NCI-H2227 (cell line): ENCODE data around the gene FHDC1.

Source experiments
- DNase-seq: peaks from one replicate; lab custom pipeline; 2025; ENCODE audit not compliant: unreplicated experiment; lab: John Stamatoyannopoulos, UW

Gene FHDC1

DNA sequence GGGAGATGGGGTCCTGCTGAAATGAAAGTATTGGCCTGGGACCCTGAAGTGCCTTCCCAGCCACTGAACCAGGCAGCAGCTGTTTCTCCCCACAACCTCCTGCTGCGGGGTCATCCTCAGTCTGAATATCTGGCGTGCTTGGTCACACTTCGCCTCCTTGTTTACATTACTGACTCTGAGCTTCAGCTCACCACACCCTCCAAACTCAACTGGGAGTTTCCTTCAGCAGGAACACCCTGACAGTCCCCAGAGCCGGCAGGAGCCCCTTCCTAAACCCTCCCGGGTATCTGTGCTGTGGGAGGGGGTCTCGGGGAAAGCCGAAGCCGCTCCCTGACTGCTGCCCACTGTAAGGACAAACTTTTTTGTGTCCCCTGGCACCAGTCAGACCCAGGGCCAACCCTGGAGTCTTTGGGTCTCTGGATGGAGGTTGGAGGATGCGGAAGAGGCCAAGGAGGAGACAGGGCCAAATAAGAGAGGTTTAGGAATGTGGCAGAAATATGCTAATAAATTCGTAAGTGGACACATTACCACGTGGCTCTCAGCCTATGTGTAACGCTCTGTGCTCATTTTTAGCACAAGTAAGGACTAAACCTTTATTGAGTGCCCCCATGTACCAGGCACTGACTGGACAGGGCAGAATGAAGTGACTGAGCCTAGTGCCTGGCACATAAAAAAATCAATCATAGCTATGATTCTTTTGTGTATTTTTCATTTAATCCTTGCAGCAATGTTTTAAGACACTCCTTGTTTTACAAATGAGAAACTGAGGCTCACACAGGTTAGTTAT, 20.7 kb downstream of the FHDC1 start:
- DNase-seq, result no peak

DNA sequence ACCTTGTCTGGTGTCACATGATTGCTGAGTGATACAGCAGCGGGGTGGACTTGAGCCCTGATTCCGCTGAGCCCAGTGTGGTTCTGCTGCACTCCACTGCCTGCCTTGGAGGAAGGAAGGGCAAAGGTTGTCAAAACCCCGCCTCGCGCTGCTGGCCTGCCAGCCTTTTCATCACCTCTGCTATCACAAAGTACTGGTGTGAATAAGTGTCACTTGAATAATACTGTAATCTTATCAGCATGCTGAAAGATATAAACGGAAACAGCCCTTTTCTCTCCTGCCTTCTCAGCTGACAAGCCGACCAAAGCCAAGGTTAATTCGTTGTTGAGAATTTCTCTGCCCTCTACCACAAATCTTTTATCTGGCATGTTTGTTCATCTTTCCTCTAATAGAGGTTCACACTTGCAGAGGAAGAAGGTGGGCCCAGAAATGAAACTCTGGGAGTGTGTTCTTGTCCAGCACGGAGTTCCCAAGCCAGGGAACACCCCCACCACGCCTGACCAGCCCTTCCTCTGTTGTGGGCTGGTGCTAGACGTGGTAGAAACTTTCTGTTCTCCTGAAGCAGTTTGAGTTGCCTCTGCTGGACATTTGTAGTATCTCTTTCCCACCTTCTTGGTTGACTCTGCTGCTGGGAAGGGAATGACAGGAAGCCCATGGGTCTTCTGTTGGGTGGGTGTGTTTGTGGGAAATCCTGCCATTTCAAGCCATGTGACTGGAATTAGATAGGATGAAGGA, 21.5 kb downstream of the FHDC1 start:
- DNase-seq, result no peak

DNA sequence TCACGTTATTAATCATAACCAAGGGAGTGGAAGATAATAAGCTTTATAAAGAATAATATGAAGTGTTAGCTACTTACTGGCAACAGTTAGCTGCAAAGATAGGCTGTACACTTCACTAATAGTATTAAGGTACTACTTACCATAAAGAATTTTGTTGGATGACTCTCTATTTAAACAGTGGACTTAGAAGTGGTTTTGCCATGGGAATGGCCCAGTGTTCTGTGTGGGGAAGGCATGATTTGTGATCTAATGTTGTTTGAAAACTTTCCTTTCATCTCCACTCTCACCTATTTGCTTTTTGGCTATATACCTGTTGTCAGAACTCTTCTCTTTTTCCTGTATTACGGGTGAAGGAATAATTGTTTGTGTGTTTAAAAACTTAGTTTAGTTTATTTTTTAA, 23.0 kb downstream of the FHDC1 start:
- no peak for DNase-seq

DNA sequence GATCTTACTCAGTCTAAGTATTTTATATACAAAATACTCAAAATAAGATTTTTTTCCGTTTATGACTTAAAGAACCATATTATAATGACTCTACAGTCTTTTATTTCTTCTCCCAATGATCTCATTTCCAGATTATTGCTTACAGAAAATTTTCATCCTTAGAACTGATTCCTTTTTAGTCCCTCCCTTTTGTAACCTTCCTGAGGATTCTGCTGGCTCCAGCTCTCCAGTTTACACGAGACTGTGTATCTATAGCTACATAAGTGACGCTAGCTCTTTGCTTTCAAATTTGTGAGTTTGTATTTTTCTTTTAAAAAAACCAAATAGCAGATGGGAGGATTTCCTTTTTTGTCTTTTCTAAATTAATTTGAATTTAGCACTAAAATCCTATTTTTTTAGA, 24.0 kb downstream of the FHDC1 start:
- no peak for DNase-seq

DNA sequence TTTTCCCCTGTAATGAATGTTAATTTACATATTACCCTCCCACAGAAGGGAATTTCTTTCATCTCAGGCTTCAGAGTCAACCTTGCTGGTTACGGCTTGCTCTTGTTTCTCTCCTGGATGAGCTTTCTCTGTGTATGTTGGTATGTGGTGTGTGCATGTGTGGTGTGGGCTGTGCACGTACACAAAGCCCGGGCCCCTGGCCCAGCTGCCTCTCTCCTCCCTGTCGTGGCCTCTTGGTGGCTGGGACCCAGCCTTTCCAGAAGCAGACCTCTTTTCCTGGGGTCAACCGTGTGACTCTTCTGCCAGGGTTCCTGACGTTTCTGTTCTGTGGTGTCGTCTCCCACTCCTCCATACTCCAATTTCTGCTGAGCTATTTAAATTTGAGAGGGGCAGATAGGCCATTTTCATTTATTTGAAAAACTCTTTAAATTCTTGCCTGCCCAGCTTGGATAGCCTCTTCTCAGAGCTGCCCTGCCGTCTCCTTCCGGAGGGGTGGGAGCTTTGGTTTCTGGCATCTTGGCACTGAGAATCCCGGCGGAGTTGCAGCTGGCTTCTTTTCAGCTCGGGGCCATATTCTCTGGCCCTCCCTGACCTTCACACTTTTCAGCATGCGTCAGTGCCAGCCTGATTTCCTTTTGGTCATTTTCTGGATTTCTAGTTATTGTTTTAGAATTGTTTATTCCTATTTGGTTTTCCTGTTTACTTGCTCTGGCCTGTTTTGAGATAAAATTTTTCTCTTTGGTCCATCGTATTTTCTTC, 25.1 kb downstream of the FHDC1 start:
- no peak for DNase-seq

DNA sequence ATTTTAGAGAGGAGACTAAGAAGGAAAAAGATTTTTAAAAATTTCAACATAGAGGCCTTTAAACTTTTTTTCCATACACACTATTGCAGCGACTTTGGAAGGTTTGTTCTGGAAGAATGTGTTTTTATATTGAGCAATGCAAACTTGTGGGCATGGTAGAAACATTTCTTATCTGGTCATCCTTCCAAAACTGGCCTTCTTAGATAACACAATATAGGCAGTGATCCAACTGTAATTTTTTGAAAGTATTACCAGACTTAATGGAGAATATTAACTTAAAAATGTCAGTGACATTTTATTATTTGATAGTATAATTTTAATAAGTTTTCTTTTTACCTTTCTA, 25.6 kb downstream of the FHDC1 start:
- no peak for DNase-seq

DNA sequence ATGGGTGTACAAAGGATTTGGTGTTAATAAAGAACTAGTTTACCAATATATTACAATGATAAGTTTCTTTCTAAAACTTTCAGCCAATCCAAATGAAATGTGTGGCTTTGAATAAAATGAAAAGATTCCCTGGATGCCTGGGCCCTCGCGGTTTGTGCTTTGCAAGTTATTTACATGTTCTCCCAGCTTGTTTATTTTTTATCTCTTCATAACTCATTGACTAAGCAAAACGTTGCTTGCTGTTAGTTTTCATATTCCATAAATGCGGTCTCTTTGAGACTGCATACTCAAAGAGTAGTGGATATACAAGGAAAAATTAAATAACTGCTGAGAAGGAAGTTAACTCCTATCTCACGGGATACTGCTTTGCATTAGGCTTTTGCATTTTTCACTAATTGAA, 26.0 kb downstream of the FHDC1 start:
- no peak for DNase-seq

DNA sequence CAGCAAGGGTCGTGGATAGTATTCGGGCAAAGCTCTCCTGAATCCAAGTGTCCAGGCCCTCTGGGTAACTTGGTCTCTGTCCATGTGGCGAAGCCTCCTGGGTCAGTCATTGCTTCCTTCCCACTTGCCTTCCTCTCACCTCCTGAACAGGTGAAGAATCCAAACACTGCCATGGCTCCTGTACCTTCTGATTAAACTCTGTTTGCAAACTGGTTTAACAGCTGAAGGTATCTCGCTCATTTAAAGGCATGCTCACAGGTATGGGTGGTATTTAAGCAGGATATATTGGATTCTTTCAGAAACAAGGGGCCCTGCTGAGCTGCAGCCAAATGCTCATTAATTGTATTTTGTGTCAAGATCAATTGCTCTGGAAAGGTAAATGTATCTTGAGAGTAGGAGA, 28.2 kb downstream of the FHDC1 start:
- DNase-seq, result no peak

DNA sequence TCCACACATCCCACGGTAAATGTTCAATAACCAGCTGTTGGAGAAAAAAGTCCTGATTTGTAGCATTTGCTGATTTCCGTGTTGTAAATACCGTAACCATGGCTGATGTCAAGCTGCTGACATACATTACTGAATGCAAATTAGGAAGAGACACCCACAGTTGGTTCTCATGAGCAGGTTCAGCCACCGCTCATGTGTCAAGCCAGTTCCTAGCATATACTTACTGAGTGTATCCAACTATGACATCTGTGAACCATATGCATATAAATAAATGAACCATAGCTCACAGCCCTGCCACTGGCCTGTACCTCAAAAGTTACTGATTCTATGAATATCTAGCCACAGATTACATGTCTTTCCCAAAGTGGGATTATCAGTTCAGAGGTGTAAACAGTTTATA, 29.5 kb downstream of the FHDC1 start:
- DNase-seq, result no peak

DNA sequence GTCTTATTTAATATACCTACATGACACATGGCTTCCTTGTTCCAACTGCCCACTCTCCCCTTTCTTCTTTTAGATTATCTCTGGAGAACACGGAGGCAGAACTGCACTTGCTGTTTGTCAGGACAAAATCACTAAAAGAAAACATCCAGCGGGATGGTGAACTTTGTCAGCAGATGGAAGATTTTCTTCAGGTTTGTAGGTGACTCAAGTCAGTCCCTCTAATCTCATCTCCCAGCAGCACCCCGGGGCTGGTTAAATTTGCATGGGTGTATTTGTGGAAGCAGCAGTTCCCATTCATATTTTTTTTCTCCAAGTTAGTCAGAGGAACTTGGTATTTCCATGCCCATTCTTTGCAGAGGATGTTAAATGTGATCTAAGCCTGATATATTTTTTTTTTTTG, 31.8 kb downstream of the FHDC1 start:
- DNase-seq, result no peak

DNA sequence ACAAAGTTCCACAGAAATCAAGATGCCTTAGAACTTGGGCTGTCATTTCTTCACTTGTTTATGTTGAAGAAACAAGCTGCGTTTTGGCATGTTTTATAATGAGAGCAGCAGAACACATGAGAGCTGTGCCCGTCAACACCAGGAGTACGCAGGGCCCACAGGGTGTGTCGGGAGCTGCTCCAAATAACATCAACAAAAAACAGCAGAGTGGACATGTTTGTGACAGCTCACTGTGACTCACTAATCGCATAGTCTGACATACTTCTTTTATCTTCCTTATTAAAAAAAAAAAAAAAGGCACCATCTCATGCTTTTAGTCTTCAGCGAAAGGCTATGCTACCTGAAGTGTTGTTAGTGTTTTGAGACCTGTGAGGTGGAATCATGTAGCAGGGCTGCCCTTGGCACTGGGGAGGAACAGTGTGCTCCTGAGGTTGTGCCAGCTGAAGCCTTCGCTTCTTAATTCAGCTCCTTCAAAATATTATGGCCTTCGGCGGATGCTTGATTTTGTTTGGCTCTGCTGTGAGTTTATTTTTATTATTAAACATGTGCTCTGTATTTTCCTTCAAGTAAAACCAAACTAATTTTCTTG, 32.8 kb downstream of the FHDC1 start:
- DNase-seq, result no peak

DNA sequence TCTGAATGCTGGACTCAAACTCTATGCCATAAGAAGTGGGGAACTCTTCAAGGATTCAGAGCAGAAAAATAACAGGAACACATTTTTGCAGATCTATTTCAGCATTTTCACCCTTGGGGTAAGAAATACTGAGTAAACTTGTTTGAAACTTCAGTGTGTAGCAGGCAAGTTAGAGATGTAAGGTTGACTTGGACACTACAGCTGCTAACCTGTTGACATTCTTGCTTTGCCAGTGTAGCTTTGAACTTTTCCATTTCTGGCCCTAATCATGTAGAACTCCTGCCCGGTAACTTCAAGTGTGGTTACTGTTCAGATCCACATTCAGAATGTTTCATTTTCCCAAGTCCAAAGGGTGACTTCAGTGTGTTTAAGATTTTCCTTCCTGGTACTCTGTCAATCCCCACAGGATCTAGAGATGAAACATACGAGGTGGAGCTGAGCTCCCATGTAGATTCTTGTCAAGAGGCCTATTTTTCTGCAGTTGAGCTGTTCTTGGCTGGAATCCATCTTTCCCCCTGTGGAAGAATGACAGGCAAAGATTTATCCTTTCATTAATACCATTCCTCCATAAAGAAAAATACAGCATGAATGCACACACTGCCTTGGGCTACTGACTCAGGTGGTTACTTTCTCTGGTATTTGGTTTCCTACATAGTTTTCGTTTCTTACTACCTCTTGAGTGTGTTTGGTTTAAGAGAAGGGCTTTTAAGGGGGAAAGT, 34.1 kb downstream of the FHDC1 start:
- no peak for DNase-seq

DNA sequence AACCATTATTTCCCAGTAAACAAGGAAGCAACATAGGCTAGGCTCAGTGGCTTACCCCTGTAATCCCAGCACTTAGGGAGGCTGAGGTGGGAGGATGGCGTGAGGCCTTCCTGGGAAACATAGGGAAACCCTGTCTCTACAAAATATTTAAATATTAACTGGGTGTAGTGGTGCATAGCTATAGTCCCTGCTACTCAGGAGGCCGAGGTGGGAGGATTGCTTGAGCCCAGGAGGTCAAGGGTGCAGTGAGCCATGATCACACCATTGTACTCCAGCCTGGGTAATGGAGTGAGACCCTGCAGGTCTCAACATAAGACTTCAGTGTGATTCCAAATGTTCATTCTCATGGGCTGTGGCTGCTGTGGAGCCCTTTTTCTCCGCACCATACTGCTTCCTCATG, 34.9 kb downstream of the FHDC1 start:
- no peak for DNase-seq

DNA sequence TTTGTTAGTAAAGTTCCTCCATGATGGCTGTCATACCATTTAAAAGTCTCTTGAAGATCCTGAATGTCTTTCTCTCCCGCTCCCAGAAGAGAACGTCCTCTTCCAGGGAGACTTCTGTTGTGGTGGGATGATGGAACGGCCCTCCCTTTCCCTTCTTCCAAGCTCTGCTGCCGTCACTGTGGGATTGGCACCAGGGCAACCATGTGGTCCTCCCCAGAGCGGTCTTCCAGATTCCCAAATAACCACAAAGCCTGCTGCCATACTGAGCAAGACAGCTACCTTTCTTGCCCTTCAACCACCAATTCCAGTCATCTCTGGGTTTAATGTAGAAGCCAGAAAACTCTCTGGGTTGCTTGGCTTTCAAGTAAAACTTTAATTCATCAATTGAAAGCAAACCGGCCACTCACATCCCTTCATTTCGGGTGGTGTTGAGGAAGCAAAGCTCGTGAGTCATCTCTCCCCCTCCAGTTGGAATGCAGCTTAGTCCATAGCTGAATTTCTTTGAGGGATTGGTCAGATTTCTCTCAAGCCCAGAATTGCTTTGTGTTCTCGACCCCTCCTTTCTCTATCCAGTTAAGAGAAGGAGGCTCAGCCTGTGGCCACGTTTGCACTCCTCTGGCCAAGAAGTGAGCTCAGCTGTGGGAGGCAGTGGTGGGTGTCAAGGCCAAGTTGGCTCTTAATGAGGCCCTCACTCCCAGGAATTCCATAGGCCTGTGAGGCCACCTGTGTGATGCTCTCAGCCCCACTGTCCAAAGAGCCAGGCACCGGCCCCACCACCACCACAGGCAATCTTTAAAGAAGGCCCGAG, 36.9 kb downstream of the FHDC1 start:
- DNase-seq, result no peak

DNA sequence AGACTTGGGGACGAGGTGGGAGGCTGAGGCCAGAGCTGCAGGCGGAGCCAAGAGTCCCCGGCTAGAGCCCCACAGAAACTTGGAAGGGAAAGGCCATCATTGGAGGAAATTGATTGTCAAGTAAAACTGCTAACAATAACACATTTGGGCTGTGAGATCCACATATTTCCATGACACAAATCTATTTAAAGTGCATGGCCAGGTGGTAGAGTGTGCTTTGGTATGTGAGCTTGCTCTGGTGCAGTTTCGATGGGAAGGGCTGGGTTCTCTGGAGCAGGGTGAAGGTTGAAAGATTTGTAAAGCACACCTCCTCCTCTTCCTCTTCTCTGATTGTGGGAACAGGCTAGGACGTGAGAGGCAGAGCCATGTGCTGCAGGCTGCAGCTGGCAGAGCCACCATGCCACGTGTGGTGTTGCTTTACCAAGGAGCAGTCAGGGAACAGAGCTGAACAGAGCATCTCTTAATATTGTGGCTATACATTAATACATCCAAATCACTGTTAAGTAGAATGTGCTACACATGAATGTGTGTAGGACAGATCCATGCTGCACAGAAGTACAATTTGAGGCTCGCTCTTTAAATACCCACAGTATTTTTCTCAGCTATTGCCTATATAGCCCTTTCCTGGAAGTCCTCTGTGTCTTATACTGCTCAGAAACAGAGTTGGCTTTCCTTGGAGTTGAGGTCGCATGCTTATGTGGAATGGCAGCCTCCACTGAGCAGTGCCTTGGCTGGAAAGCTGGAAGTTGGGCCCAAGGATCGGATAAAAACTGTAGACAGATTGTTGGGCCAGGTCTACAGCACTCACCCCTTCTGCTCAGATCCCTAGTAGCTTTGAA, 37.7 kb downstream of the FHDC1 start:
- no peak for DNase-seq

DNA sequence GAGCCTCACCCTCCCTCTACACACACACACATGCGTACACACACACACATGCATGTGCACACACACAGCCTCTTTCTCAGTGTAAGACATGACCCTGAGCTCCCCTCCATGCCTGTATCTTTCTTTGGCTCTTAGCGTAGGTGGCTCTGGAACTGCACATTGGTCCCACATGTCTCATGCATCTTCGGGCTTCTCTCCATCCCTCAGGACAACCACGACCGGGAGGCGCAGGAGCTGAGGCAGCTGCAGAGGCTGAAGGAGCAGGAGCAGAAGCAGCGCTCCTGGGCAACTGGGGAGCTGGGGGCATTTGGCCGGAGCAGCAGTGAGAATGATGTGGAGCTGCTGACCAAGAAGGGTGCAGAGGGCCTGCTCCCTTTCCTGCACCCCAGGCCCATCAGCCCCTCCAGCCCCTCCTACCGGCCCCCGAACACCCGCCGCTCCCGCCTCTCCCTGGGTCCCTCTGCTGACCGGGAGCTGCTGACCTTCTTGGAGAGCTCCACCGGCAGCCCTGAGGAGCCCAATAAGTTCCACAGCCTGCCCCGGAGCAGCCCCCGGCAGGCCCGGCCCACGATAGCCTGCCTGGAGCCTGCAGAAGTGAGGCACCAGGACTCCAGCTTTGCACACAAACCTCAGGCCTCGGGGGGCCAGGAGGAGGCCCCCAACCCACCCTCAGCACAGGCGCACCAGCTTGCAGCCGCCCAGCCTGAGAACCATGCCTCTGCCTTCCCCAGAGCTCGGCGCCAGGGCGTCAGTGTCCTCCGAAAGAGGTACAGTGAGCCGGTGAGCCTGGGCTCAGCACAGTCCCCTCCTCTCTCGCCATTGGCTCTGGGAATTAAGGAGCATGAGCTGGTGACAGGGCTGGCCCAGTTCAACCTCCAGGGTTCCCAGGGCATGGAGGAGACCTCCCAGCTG, 38.6 kb downstream of the FHDC1 start:
- no peak for DNase-seq

DNA sequence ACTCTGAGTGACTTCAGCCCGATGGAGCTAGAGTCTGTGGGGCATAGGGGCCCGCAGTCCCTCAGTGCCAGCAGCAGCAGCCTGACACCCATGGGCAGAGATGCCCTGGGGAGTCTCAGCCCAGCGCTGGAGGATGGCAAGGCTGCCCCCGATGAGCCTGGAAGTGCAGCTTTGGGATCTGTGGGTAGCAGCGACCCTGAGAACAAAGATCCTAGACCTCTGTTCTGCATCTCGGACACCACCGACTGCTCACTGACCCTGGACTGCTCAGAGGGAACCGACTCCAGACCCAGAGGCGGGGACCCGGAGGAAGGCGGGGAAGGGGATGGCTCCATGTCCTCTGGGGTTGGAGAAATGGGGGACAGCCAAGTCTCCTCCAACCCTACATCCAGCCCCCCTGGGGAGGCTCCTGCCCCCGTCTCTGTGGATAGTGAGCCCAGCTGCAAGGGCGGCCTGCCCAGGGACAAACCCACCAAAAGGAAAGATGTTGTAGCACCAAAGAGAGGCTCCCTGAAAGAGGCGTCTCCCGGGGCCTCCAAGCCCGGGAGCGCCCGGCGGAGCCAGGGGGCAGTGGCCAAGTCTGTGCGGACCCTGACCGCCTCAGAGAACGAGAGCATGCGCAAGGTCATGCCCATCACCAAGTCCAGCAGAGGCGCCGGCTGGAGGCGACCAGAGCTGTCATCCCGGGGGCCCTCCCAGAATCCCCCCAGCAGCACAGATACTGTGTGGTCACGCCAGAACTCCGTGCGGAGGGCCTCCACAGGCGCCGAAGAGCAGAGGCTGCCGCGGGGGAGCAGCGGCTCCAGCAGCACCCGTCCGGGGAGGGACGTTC, 39.5 kb downstream of the FHDC1 start:
- no peak for DNase-seq
